Activated CD8-positive, alpha-beta memory T cell treated with anti-CD3 and anti-CD28 coated beads, Interleukin-2, amount 50 U/mL, for 48 hours (primary cell): Measurements from ENCODE around the gene PCDH9.

Experiments used
- DNase-seq: peaks from one replicate; pipeline ENCODE4 v3.0.0-alpha.2; 2020

Gene PCDH9

DNA sequence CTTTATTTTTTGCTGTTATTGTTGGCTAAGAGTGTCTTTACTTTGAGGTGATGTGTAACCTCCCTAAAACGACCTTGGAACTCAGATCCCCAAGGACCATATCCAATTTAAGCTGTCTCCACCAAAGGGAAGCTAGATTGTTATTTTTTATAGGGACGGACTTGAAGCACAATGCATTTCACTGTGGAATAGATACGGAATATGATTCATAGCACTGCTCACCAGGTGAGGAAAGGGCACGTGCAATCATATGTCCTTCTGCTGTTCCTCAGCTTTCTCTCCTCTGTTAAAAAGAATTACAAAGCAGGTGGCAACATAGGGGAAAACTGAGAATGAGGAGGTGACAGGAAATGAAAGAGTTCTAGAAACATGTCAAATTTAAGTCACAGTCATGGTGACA, 679.0 kb downstream of the PCDH9 start:
- DNase-seq = no peak

DNA sequence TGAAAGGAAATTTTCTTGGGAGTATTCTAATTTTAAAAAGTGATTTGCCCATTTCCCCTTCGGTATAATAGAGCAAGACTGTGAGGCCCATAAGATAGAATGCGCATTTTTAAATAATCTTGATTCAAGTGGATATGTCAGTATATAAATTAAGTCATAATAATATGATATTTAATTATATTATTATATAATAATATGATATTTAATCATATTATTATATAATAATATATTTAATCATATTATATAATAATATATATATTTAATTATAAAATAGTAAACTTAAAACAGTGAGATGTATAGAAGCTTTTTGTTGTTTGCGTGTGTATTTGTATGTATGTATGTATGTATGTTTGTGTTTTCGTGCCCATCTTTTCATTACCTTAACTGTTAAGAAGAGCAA, 682.5 kb downstream of the PCDH9 start:
- no peak for DNase-seq

DNA sequence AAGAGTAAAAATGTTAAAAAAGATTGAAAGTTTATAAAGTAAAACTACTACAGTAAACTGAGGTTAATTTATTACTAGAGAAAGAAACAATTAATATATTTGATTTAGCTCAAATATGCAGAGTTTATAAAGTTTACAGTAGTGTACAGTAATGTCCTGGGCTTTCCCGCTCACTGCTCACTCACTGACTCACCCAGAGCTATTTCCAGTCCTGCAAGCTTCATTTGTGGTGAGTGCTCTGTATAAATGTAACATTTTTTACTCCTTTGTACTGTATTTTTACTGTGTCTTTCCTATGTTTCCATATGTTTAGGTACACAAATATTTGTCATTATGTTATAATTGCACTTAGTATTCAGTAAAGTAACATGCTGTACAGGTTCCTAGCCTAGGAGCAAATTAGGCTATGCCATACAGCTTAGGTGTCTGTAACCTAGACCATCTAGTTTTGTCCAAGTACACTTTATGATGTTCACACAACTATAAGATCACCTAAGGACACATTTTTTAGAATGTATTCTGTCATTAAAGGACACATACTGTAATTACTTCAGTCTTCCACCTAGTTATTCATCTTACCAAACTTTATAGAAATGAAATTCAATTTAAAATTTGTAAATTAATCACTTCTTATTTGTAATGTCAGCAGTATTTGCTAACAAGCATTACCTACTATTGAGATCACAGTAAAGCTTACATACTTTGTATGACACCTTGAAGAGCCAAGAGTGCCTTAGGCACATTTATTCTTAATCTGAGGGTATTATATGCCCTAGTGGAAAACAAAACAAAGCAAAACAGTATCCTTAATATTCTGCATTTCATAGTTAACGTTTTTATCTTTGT, 683.4 kb downstream of the PCDH9 start:
- no peak for DNase-seq

DNA sequence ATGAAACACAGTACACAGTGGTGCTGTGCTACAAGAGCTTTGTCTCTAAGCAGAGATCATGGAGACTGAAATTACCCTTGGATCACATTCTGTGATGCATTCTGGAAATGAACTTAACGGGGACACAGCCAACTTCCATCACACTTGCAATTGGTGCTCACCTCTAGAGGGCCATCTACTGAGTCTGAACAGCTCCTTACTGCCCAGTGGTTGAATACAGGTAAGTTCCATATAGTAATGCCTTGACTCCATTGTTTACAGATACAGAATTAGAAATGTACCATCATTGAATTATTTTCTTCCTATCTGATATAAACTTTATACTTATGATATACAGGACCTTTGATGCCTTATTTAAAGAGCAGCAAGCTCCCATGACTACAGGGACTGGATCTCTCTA, 686.4 kb downstream of the PCDH9 start:
- DNase-seq = no peak

DNA sequence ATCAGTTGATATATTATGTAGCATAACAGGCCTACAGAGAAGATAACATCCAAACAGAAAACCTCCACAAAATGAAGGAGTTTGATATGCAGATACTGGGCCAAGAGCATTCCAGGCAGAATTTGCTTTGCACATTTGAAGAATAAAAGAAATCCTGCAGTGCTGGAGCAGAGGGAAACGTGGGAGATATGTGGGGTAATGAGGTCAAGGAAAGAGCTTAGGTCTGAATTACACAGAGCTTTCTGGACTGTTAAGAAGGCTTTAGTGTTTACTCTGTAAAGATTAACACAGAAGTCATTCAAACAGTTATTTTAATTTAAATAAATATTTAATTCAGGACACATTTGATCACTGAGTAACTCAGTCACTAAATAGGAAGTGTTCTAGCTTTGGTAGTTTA, 692.7 kb downstream of the PCDH9 start:
- DNase-seq = no peak

DNA sequence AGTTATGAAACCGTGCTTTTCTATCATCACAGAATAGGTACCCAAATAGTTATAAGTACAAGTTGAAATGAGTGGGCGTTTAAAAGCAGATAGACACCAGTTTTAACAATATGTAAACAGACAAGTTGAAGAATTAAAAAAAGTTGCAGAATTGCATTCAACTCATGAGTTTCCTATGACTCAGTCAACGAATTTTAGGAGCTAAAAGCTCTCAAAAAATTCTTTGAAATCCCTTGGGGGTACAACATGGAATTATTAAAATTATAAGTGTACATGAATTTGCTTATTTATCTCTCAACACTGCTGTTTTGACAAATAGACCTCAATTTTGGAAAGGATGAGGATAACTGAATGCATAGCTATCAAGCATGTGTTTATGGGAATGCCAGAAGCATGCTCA, 693.4 kb downstream of the PCDH9 start:
- no peak for DNase-seq

DNA sequence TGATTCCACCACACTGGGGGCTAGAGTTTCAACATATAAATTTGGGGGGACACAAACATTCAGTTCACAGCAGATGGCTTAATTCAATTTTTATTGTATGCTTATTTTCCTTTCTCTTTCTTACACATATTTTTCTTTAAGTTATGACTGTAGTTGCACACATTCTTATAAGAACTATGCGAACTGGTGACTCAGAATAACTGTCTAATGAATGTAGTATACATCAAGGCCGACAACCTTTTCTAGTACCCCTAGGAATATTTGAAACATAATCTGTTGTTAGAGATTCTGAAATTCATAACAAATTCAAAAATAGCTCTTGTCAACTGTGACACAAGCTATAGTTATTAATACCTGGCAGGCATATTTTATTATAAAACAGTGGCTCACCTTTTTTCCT, 695.6 kb downstream of the PCDH9 start:
- no peak for DNase-seq

DNA sequence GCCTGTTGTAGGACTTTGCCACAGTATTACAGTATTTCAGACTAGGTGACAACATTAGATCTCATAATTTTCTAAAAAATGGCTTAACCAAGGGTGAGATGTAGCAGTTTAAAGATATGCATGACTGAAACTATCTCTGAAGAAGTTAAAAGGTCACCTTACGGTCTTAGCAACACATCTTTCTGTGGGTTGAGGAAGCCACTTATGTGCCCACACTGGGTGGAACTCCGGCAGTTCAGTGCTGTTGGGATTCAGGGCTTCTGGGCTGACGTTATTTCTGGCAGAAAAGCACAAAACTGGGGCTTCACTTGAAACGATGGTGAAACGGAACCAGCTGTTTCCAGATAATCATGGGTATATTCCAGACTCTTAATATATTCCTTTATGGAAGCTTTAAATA, 697.3 kb downstream of the PCDH9 start:
- no peak for DNase-seq

DNA sequence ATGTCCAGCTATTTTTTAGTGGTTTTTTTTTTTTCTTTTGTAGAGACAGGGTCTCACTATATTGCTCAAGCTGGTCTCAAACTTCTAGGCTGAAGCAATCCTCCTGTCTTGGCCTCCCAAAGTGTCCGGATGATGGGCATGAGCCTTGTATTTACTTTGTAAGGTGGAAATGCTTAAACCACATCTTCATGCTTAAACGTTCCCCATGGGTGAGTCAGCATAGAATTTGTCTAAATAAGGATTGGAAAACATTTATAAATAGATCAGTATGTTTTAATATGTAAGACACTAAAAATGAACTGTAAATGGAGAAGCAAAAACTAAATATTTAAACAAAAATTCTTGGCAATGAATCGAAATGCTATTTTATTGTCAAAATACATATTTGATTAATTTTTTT, 698.0 kb downstream of the PCDH9 start:
- DNase-seq = no peak

DNA sequence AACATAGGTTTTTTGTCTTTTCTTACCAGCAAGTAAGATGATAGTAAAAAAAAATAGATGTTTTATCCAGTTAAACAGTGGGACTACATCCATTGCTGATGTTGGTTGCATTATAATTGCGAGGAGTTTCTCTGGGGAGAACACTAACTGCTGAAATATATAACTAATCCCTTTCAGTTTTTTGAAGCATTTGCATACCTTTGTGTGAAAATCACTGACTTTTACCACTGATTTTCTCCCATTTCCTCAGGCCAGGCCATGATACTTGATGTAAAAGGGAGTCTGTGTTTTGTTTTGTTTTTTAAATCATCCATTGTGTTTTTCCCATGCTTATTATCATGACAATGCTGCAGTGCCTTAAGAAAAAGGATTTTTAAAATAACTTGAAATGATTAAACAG, 699.5 kb downstream of the PCDH9 start:
- no peak for DNase-seq

DNA sequence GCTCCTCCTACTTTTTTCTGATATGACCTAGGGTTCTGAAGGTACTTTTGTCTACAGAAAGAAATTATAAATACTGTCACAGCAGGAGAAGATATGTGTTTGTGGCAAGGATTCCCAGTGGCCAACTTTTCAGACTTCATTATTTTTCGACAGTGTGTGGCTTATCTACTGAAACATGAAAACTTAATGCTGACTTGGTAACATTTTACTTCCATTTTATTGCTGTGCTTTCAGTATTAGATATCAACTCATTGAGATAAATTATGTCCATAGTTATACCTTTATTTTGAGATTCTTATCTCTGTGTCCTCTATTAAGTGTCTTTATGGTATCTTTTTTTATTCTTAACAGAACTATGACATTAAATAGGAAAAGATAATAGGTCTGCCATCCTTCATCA, 700.0 kb downstream of the PCDH9 start:
- no peak for DNase-seq

DNA sequence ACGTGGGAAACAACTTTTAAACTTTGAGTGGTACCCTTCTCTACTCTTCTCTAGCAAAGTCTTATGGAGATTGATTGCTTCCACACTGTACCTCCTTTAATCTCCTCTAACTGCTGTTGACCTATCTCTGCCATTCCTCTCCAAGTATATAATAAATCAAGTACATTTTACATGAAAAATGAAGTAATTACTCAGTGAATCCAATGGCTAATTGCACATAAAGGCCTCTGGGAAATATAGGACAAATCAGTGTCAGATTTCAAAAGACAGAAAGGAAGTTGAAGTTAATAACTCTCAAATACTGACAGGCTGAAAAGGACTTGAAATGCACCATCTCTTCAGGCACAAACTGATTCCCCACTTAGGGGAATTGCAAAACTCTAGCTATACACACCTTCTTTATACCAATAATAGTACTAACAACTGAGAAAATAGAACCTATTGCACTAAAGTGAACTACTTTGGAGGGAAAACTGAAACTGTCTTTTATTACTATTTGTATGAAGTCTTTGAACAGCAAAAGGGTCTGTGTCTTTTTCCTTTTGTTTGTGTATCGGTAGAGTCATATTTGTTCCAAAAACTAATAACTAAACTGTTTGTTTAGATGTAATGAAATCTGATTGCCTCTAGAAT, 701.1 kb downstream of the PCDH9 start:
- DNase-seq = no peak

DNA sequence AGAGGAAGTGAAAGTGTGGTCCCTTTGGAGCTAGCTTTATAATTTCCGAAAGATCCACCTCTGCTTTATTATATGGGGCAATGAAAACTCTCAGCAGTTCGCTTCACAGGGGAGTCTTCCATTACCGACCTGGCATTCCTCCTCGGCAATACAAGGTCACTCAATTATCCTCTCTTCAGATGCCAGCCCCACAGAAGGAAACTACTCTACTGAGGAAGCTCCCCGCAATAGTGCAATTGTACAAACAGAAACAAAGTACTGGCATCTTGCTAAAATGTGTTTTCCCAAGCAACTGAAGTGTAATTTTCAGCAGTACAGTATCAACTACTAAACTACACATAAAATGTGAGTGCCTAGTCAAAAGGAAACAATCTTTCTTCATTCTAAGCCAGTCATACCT, 702.0 kb downstream of the PCDH9 start:
- DNase-seq = no peak

DNA sequence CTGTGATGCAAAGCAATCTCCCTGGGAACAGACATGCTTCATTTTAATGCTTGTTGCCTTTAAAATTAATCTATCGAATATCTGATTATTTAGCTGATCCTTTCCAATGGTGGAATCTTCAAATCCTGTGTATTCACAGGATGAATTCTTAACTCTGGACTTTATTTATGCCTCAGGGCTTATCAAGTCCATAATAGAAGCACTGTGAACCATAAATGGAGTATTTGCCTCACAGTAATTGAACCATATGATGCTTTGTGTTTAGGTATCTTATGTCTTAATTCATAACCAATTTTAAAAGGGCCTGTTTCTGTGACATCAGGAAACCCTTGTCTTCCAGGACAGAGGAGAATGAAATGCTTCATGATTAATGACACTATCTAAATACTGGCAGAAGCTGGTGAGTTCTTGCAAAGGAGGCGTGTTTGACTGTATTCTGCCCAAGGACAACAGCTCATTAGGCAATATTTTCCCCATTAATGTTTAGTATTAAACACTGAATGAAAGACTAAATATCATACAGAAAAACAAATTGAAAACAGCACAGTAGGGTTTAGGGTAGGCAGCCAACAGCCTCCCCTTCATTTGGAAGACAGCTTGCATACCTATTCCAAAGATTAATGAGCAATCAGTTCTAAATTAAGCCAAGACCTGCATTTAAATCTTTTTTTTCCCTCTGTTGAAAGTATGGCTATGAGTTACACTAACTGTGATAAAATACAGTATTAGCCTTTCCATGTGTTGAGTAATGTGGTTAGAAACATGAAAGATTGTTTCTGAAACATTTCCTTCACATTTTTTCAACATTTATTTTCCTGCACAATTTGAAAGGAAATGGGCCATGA, 709.4 kb downstream of the PCDH9 start:
- no peak for DNase-seq

DNA sequence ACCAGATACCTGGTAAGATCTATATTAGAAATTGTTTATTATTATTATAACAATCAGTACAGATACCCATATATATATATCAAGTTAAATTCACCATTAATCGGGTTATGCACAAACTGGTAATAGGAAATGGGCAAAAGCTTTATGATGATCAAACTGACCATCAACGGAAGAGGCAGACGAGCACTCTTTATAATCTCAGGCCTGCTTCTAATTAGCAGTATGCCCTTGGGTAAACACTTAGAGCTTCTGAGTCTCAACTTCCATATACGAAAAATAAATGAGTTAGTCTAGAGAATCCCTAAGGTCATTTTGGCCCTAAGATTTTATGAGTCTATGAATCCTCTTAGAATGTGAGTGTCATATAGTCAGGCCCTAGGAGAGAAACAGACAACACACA, 710.9 kb downstream of the PCDH9 start:
- DNase-seq = no peak

DNA sequence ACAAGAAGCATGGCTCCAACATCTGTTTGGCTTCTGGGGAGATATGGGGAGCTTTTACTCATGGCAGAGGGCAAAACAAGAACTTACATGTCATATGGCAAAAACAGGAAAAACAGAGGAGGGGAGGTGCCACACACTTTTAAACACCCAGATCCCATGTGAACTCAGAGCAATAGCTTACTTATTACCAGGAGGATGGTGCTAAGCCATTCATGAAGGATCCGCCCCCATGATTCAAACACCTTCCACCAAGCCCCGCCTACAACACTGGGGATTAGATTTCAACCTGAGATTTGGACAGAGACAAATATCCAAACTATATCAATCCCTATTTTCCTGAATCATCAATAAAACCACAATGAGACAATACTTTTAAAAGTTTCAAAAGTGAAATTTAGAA, 712.1 kb downstream of the PCDH9 start:
- DNase-seq = no peak

DNA sequence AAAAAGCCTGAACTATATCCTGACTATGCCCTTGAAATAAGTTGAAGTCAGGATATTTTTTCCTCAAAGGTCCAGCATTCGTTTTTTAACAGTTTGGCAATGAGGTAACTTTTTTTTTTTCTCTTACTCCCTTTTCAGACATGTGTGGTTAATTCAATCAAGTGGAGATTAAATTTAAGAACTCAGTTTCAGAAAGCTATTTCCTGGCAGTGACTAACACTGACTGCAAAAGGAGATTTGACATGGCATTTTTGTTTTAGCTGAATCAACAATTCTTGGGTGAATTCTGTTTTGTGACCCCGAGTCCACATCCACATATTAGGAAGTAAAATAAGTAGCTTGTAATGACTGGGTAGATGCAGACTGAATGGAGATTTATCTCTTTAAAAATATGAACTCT, 716.4 kb downstream of the PCDH9 start:
- no peak for DNase-seq

DNA sequence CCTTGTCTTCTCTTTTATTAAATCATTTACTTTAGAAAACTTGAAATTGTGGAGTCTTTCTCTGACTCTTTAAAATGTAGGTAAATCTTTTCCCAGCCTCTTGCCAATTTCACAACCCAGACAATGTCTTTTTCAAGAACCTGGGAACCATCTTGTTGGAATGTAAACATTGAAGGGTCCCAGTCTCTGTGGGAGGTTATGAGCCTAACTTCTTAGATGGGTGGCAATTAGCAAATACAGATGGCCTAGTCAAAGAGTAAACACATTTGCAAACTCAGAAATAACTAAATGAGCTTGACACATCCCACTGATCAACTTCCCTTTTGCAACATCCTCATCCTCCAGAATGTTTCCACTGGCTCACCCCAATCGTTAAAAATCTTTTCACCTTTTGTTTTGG, 721.0 kb downstream of the PCDH9 start:
- no peak for DNase-seq

DNA sequence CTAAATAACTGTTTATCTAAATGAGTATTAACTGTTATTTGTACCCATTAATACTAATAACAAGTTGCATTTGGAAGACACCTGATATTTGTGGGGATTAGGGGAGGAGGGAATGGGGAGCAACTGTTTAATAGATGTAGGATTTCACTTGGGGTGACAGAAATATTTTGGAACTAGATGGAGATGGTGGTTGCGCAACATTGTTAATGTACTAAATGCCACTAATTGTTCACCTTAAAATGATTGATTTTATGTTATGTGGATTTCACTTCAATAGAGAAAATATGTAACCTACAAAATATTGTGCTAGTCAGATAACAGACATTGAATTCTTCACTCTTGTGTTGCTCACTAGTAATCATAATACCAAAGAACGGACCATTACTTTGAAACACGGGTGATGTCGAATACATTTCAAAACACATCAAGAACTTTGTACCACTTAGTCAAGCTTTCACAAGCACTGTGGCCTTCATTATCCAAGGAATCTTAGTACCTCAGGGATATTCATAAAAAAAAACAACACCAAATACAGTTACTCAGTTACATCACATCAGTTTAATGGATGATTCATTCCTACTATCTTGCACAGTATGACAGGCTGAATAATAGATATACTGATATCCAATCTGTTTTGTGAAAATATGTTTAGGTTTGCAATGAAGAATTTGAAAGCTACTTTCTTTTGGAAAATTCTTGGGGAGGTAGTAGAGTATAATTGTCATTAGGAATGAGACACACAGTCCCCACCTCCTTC, 721.8 kb downstream of the PCDH9 start:
- no peak for DNase-seq

DNA sequence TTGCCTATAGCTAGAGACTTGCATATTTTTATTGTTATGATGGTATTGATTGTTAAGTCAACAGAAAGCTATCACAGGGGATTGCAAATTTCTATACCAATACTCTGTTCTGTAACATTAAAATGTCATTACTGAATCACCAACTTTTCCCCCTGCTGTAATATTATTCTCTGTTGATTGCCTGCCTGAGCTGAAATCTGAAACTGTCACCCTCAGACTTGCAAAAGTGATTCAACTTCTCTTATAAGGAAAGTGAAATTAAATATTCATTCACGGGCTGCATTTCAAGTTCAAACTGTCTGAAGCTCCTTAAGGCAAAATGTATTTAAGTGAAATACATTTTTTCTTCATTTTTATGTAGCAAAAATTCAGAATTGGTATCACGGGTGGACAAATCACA, 723.2 kb downstream of the PCDH9 start:
- no peak for DNase-seq

DNA sequence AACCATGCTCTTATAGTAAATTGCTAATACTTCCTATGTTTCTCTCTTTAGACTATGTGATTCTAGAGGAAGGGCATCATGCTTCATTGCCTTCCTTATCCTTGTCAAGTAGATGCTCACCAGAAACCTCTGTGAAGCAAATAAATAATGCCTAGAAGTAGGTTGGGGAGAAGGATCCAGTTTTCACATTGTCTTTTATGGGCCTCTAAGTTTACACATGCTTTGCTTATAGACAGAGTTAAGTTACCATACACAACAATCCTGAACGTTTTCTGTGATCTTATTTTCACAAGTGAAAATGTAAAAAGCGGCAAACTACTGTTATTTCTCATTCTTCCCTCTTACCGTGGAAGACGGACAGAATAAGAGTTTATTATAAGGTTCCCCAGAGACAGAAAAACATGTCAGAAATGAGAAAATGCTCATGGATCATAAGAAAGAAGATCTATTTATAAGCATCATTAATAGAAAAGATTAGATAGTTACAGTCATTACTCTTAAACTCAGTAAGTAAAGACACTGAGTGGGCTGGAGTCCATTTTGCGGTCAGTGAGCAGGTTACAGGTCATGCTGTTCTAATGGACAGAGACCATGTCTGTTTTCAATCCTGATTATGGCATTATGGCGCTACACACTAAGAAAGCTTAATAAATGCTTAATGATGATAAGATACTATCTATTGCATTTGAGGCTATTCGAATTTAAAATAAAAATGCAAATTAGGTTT, 723.9 kb downstream of the PCDH9 start:
- no peak for DNase-seq

DNA sequence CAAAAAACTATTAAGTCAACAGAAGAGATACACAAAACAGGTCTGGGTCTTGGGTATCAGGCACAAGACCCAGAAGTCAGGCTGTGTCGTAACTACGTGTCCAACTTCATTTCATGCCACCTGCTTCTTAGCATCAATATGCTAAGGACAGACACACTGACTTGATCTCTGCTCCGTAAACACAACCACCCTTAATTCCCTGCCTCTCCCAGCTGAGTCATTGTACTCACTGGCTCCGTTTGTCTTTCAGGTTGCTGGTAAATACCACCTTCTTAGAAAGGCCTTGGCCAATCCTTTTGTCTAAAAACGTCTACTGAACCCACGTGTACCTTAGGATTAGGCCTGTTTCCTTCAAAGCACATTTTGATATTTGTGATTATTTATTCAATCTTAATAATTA, 726.2 kb downstream of the PCDH9 start:
- DNase-seq = no peak
